GM12878 (cell line): ENCODE measurements around the gene UBXN6. TPM values are rescaled to one million over a fixed set of nuclear protein-coding genes. Genes with fewer than 3 reads are reported as not detected.

ENCODE experiments used
- CREM ChIP-seq: IDR thresholded peaks from 2 replicates; pipeline ENCODE4 v1.6.1; 2014; ENCODE audit warnings: antibody characterized with exemption, low read depth
- CUX1 ChIP-seq: IDR thresholded peaks from 2 replicates; pipeline ENCODE4 v1.6.1; 2012; ENCODE audit warnings: improper control_type of control experiment, low read depth, low read length; ENCODE audit not compliant: insufficient replicate concordance
- HDGF ChIP-seq: fragments of 450-650 bp; IDR thresholded peaks from 2 replicates; pipeline ENCODE4 v1.6.1; 2016; ENCODE audit warnings: antibody characterized with exemption
- IRF4 ChIP-seq: IDR thresholded peaks from 2 replicates; pipeline ENCODE4 v1.6.1; 2011; ENCODE audit warnings: low read depth, low read length
- NR2C1 ChIP-seq: fragments of 450-650 bp; IDR thresholded peaks from 2 replicates; pipeline ENCODE4 v1.6.1; 2017; ENCODE audit warnings: antibody characterized with exemption, mild to moderate bottlenecking, moderate library complexity
- NRF1 ChIP-seq: conservative IDR thresholded peaks from 2 replicates; pipeline ENCODE4 v1.6.1; 2011; ENCODE audit warnings: mild to moderate bottlenecking, low read depth, low read length, improper control_type of control experiment
- PRDM15 ChIP-seq: fragments of 450-650 bp; formaldehyde crosslinking; IDR thresholded peaks from 2 replicates; pipeline ENCODE4 v1.4.0; 2020; ENCODE audit warnings: mild to moderate bottlenecking, moderate library complexity
- RB1 ChIP-seq: fragments of 450-650 bp; formaldehyde crosslinking; IDR thresholded peaks from 2 replicates; pipeline ENCODE4 v1.6.1; 2017; ENCODE audit warnings: mild to moderate bottlenecking, borderline replicate concordance
- SMC3 ChIP-seq: IDR thresholded peaks from 2 replicates; pipeline ENCODE4 v1.6.1; 2011; ENCODE audit warnings: low read length, improper control_type of control experiment, borderline replicate concordance
- ZBTB11 ChIP-seq: fragments of 450-650 bp; formaldehyde crosslinking; IDR thresholded peaks from 2 replicates; pipeline ENCODE4 v1.5.0; 2022; ENCODE audit warnings: mild to moderate bottlenecking, missing genetic modification characterization
- ZNF687 ChIP-seq: fragments of 450-650 bp; IDR thresholded peaks from 2 replicates; pipeline ENCODE4 v1.6.1; 2017; ENCODE audit warnings: mild to moderate bottlenecking, moderate library complexity
- polyA plus RNA-seq, 11 experiments: library from polyadenylated mRNA; depleted of rRNA in 4 of 11; unstranded in 6 of 11; stranded (reverse) in 5 of 11; fragments of >200 nt; fragmentation: Nextera tagmentation in 4 of 11; fragmentation: Illumina TruSeq in 1 of 11; extraction: Ambion mirVana in 4 of 11; extraction: Trizol in 1 of 11; gene quantifications; 1 replicate in 1 of 11; 2 replicates in 10 of 11; pipeline versions ENCODE4 v1.2.1 to v1.2.3, GENCODE V29; 2011 to 2016; ENCODE audit warnings: inconsistent platforms in 2 of 11, missing spikeins in 2 of 11, low read depth in 1 of 11
- total RNA-seq, 4 experiments: library from RNA; depleted of rRNA in 3 of 4; stranded (reverse); fragments of >200 nt in 3 of 4; fragmentation: Illumina TruSeq in 1 of 4; extraction: Trizol in 1 of 4; gene quantifications; 2 replicates each; pipeline versions ENCODE4 v1.2.1 to v1.2.3, GENCODE V29; 2013 to 2021

Gene UBXN6
- total and polyA plus RNA-seq, 10 of the 15 experiments (the other 5 are each of a cell fraction or from before 2014, with no cell fraction given): 0.47 to 50.8 (median 13.0) TPM

- TF ChIP-seq ZBTB11 (CRISPR knock-in tag): no peak; the same call in 1 of the 2 replicates
- 0 out of 2 replicates have a peak, but pooled peaks have one; percentile 6 for TF ChIP-seq NRF1
- peak; percentile 53; the same call in 1 of the 2 replicates for TF ChIP-seq IRF4
- TF ChIP-seq HDGF: no peak
- peak; percentile 88; the same call in 1 of the 2 replicates for TF ChIP-seq RB1
- no peak for TF ChIP-seq PRDM15
- no peak for TF ChIP-seq CUX1
- TF ChIP-seq NR2C1: peak; percentile 71
- TF ChIP-seq CREM: peak; percentile 84
- 0 out of 2 replicates have a peak, but pooled peaks have one; percentile 37 for TF ChIP-seq ZNF687
- peak; percentile 63 for TF ChIP-seq SMC3
These were observed 57.3 kb downstream of the UBXN6 start, which contains the start of gene SH3GL1 (continued) for GRCh38 chr19:4400135-4400936.
